Posterior cingulate gyrus (tissue), 11 donors: ENCODE results near the gene TRIP11.

Experiments used
- DNase-seq, 10 donors: peaks; one replicate each; pipeline versions ENCODE4 v3.0.0 to v3.0.0-alpha.2; 2020 to 2021; ENCODE audit warnings: mixed read lengths in 3 of 10
- intact Hi-C: fragments of 100-400 bp; cut with DNase I; formaldehyde crosslinking; loops from one replicate; pipeline ENCODE4 v1.15.1; 2023

The TRIP11 gene

DNA sequence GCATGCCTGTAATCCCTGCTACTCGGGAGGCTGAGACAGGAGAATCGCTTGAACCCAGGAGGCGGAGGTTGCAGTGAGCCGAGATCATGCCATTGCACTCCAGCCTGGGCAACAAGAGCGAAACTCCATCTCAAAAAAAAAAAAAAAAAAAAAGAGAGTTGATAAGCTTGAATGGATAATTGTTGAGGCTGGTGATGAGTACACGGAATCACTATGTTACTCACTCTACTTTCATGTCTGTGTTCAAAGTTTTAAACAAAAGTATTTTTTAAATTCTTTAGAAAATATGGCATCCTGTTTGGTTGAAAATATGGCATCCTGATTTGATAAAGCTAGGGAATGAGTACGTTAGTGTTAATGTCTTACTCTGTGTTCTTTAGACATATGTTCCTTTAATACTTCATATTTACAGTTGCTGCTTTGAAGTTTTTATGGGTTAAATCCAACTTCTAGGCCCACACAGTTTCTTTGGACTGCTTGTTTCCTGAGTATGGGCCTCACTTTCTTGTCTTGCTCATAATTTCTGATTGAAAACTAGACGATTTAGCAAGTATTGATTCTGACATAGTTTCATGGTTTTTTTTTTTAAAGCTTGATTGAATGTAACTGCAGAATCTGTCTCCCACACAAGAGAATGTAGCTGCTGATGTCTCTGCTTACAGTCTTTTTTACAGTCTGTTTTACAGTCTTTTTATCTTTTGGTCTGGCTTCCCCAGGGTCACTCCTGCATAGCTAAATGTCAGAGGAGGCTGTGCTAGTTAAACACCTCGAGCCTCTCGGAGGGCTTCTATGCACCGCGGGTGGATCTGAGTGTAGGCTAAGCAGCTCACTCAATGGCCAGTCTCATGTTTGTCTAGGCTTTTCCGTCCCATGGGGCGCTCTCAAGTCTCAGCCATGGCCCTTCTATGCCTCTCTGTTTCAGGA is 78.3 kb downstream of the TRIP11 start:
- DNase-seq = no peak
- intact Hi-C loops = no loop called here

DNA sequence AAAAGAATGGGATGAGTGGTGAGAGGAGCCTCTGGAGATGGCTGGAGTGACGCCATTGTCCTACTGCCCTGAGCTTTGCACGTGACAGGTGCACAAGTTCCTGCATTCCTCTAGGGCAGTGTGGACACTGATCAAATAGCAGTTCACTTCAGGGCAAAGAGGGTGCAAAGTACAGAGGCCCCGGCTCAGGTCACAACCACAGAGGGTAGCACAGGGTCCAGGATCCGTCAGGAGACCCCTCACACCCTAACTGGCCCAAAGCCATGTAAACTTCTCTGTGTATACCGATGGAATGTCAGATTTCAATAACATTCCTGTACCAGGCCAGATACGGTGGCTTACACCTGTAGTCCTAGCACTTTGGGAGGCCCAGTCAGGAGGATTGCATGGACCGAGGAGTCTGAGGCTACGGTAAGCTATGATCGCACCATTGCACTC is 82.0 kb downstream of the TRIP11 start:
- intact Hi-C loops = no loop called here
- DNase-seq = no peak

DNA sequence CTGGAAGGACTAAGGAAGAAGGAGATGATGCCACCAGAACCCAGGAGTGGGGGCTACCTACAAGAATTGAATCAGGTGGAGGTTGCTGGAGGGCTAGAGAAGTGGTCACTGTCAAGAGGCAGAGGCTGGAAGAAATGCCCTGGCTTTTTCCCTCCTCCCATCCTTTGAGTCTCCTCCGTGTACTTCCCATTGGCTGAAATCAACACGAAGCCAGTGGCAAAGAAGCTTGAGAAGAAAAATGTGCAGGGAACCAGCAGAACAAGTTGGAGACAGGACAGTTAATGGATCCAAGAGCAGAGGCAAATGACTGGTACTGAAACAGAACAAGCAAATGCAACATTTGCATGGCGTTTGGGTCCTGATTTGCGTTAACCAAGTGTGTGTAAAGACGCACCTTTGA is 83.2 kb downstream of the TRIP11 start:
- intact Hi-C loops = no loop called here
- DNase-seq = no peak

DNA sequence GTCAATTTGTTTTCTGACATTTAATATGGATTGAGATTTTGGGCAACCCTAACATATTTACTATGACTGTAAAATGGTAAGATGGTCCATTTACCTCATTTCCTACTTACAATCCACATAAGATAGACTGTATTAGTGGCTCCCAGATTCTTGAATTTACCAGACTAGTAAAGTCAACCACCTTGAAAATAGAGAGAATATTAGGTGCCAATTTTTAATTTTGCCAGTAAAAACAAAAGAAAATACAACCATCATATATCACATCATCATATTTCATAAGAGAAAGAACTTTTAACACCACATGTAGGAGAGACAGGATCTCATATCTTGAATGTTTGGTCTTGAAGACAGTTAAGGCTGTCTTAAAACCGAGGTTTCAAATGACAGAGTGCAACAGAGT is 84.7 kb downstream of the TRIP11 start:
- intact Hi-C loops = no loop called here
- DNase-seq = no peak

DNA sequence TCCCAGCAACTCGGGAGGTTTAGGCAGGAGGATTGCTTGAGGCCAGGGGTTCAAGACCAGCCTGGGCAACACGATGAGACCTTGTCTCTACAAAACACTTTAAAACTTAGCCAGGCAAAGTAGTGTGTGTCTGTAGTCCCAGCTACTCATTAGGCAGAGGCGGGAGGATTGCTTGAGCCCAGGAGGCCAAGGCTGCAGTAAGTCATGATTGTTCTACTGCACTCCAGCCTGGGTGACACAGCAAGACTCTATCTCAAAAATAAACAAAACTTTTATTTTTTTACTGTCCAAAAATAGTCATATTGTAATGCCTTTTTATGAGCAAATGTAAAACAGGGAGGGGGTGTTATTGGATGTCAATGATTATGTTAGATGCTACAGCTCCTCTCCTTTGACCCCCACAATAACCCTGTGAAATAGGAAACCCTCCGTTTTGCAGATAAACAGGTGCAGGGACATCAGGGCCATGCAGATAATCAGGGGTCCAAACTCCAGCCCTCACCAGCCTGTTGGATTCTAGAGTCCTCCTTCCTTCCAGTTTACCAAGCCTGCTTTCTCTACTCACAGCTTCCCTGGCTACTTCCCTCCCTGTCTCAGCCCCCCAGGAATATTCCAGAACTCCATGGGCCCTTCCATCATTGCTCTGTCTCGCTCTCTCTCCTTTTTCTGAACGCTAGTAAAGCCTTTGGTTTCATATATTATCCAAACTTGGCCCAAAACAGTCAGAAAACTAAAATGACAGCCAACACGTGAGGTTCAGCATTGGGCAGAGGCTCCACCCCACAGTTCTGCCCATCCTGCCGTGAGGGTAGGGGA is 86.5 kb downstream of the TRIP11 start:
- no peak for DNase-seq
- intact Hi-C loops = no loop called here

DNA sequence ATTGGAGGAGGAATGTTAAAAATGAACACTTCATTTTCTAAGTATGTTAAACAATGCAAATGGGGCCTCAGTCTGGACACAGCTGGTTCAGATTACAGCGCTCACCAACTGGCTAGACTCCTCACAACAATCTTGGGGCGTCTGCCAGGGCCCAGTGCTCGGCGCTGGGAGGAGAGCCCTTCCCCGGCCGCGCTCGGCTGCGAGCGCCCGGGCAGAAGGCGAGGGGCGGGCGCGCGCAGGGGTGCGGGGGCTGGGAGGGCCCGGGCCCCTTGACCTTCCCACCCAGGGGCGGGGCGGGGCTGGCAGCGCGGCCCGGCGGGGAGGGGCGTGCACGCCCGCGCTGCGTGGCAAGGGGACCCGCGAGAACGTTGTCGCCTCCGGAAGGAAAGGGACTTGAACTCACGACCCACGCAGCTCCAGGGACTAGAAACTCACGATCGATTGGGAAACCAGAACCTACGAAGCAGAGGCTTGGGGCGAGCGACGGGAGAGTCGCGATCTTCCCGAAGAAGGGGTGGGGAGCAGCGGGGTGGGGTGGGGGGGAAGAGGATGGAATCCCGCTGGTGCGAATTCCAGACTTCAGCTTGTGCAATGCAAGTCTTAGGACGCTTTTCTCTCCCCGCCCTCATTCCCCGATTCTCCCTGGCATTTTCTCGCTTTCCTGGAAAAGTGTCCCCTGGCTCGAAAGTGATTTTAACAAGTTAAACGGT is 92.2 kb downstream of the TRIP11 start, which contains the start of gene FBLN5:
FBLN5 (minus strand) TSS at position 220 of the 710 bp plus-strand sequence. CDS start 465 bp downstream, outside the sequence.
- peak in 4 of 10 donors; percentile 10 to 82 (median 27) for DNase-seq
- intact Hi-C loops = no loop called here

DNA sequence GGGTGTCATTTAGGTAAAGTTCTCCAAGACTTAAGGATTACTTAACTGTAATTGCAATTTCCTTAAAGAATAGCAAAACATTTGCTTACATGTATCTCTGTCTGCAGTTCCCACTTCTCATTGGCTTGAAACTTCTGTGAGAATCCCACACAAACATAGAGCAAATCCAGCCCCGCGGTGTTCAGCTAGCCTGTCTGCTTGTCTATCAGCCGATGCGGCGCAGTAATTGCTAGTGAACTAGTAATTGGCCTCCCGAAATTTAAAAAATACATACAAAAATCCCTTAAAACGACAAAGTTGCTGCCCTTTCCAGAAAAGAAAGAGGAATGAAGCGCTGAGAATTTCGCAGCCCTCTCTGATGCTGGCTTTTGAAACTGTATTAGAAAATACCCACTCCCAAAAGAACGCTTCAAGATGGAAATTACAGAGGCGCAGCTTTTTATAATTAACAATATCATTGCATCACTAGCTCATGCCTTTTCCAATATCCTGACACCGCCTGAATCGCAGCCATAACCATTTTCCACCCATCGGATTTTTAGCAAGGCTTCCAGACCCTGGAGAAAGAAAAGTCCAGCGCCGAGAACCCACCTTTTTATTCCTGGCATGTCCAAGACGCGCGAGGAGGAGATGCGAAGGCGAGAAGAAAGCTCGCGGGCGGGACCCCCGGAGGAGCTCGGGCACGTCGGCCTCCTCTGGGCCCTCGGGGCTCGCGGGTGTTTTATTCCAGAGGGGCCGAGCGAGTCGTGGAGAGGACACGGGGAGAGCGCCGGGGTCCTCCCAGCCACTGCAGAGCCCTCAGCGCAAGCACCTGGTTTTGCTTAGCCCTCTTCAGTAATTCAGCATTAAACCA is 93.0 kb downstream of the TRIP11 start:
- peak in 3 of 10 donors; percentile 14 to 82 (median 15) for DNase-seq
- intact Hi-C loops = no loop called here

DNA sequence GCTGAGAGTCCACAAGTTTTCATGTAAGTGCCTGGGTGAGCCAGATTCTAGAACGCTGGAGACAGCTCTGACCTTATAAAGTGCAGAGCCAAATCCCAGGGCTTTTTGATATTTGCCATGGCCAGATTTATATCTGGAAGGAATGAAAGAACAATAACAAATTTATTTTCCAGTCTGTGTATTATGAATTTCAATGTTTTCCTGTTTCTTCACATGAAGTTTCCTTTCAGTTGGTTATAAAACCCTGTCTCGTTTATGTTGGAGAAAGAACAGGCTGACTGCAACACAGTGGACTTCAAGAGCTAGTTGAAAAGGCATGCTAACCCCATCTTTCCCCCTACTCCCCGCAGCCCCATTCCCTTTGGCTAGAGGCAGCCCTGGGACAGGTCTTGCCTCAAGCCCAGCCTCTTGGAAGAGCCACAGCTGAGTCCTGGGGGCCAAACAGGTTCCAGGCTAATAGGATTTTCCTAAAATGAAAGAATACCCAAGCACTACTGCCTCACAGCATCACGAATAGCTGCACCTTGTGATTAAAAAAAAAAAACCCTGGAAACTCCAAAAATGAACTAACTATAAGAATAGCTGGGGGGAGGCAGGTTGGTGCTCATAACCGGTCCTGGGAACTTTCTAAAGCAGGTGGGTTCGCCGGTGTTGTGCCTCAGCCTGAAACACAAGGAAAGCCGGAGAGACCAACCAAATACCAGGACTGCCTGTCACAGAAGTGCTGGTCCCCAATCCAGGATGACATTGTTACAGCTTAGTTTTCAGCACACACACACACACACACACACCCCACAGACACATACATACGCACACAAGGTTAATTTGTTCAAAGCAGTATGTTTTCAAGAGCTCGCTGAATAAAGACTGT is 93.9 kb downstream of the TRIP11 start:
- DNase-seq = no peak
- intact Hi-C loops = no loop called here

DNA sequence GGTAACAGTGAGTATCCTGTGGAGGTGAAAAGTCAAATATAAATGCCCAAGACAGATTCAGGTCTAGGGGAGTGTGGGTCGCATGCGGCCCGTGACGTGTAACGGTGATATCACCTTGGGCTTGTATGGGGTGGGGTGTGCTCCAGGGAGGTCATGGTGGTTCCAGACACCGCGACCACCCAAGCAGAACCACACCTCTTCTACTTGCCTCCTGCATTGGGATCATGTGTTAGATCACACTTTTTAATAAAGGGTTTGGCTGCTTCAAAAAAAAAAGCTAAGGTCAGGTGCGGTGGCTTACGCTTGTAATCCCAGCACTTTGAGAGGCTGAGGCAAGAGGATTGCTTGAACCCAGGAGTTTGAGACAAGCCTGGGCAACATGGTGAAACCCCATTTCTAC is 96.9 kb downstream of the TRIP11 start:
- no peak for DNase-seq
- intact Hi-C loops = no loop called here

DNA sequence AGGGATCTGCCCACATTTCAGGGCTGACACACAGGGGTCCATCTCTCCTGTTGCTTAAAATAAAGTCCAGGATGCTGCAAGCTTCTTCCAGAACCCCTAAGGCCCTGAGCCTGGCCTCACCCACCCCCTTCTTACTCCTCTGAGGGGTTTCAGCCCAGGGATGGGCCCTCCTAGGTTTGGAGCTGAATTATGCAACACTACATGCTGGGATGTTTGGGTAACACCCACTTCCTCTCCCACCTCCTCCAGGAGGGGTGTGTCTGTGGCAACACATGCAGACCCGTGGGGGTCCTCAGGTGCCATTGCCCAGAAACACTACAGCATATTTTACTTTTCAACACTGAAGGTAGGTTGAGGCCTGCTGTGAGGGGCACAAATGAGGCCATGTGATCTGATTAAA is 97.7 kb downstream of the TRIP11 start:
- intact Hi-C loops = no loop called here
- no peak for DNase-seq

DNA sequence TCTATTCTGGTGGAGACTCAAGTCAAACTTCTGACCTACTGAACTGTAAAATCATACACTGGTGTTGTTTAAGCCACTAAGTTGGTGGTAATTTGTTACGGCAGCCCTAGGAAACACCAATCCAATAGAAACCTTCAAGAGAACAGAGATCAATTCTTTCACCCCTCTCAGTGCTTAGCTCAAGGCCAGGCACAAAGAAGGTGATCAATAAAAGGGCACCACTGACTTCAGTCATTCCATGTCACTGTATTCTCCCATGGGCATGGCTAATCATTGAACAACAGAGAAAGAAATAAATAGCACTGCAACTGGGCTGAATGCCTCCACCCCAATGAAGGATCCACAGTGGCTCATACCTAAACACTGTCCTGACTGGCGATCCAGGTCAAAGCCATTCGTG is 99.7 kb downstream of the TRIP11 start:
- no peak for DNase-seq
- intact Hi-C loops = no loop called here

DNA sequence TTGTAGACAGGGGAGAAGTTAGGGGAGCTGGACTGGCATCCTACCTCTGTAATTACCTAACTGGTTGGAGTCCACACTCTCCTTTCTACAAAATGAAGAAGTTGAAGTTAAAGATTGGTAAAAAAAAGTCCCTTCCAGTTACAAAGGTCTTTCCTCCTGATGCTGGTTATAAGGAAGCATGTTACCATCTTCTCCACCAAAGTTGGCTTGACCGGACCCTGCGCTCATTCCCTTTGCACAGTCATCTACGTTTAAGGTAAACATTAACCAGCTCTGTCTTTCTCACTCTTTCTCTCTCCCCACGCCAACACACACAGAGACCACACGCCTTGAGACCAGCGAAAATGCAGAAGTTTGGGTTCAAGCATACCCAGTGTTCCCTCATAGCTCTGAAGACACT is 104.3 kb downstream of the TRIP11 start:
- DNase-seq = no peak
- intact Hi-C loops = no loop called here

DNA sequence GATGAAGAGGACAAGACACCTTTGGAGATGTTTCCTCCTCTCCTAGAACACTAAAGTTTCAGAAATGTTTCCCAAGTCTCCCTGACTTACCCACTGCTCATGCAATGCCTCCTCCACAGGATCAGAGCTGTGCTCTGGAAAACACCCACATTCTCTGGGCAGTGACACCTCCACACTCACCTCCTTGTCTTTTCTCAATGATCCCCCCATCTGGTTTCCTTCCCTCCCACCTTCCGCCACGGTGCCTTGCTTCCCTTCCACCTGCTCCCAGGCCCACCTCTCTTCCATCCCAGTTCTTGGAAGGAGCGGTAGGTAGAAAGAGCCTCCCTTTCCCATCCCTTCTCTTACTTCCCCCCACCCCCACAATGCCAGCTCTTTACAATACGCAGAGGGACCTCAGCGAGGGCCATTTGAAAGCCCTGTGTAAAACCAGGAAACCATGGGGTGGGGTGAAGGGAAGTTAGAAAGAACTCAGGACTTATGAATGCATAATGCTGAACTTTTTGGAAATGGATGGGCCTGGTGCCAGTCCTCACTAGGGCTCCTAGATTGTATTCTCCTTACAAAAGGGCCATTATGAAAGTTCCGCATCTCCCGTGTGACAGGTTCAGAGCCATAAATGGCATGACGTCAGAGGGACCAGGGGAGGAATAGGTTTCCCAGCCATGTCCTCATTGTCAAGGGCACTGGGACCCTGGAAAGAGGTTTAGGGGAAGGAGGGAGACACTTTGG is 105.1 kb downstream of the TRIP11 start:
- intact Hi-C loops = no loop called here
- no peak for DNase-seq

DNA sequence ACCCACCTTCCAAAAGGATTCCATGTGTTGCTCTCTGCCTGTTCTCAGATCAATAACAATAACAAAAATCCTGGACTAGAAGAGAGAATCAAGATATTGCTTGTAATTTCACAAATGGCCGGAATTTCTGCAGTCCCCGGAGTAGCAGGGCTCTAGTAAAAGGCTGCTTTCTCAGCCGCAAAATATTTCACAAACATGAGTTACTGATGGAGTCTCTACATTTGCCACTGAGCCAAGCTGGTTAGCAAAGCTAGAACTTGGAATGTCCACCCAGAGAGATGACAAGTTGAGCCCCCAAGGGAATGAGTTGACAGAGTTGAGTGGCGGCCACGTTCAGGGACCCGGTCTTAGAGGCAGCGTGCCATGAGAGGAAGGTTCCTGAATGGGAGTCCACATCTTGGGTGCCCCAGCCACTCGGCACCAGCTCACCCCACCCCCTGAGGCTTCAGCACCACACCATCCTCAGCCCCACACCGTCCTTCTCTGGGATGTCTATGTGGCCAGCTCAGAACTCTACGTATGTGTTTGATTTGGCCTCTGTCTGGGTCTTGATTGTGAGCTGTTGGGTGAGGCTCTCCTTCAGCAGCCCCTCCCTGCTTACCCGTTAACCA is 108.3 kb downstream of the TRIP11 start:
- no peak for DNase-seq
- intact Hi-C loops = no loop called here

DNA sequence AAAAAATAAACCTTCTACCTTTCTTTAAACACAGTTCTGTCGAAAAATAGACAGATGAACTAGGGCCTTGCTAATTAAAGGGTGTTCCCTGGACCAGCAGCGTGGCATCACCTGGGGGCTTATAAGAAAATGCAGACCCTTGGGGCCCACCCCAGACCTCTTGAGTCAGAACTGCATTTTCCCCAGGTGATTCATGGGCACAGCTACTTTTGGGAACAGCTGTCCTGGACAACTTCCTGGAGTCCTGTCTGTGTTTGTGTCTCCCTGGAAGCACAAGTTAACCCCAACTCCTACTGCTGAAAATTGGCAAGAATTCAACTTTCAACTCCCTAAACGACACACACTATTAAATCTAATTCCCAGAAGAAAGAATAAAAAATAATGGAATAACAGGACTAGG is 110.2 kb downstream of the TRIP11 start:
- no peak for DNase-seq
- intact Hi-C loops = no loop called here

DNA sequence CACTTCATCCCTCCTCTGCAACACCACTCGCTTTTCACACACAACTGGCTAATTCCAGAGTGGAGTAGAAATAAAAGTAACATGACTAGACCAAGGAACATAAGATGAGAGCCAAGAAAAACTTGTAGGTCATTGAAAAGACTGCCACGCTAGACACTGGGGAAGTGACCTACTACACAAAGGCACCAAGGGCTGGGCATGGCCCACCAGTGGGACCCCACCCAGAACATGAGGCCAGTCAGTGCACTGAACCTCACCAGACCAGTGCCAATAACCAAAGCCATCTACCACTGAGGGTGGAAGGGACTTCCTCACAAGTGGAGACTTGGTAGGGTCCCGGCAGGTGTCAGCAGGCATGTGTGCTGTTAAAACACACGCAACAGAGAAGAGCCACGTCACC is 112.1 kb downstream of the TRIP11 start:
- intact Hi-C loops = no loop called here
- no peak for DNase-seq

DNA sequence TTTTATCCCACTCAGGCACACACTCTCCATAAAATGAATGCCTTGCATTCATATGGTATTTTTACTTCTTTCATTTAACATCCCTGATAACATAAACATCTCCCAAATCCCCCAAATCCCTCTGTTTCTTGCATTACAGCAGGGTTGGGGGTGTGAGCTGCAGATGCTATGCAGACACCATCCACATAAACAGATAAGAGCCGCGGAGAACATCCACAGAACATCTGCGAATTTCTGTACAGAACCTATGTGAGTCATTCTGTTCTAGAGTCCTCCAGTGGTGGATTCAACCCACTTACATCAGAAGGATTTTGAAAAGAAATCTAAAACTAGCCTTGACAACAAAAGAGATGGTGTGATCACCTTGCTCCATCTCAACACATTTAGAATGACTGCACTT is 112.7 kb downstream of the TRIP11 start:
- no peak for DNase-seq
- intact Hi-C loops = no loop called here
